ENCODE measurements around the gene PITHD1. TPM values are rescaled to one million over a fixed set of nuclear protein-coding genes. Genes with fewer than 3 reads are reported as not detected.

The PITHD1 gene
- polyA plus RNA-seq, 2 of the 4 experiments (the other 2 are of a cell fraction): 25.4 to 41.0 TPM

- DNase-seq (ENCODE audit: low read depth in 1 of 2, low spot score in 1 of 2): no peak
- Histone ChIP-seq H3K4me3 (no peak overlapping the region), H3K27ac (peak overlapping the region in 1 of 2 experiments; percentile 99; a peak in 1 of 6 replicates), H3K4me1 (peaks cover 25% of the 10 kb centered on the region), H3K9me3 (no peaks in the 10 kb centered on the region), H3K4me2 (no peak overlapping the region)
- POLR2A ChIA-PET: interaction anchor here (1.0 kb wide), 1 partner anchor 20 kb away, joined by 3 read pairs; the partner anchor contains the start of gene PITHD1
- ATAC-seq: no peak
- no peak for FAIRE-seq
- WGBS (ENCODE audit: missing lambda C conversion rate): 94% methylated on average over 15 of the region's 20 CpGs
- CTCF ChIA-PET: interaction anchor here (0.6 to 3.3 kb wide), 9 partner anchors 8 to 594 kb away, joined by 3 to 19 read pairs (median 5); no protein-coding TSS in a partner anchor
- TF ChIP-seq GATA3 (IDR thresholded peaks at IDR 0.05; ENCODE audit: borderline replicate concordance) (no peak), JUN (IDR thresholded peaks at IDR 0.05) (no peak)
Measured at GRCh38 chr1:23797478-23798448, 19.5 kb downstream of the PITHD1 start.

- WGBS (ENCODE audit: missing lambda C conversion rate): 91% methylated on average over 4 of the region's 12 CpGs
- ChIA-PET CTCF (interaction anchor here (0.6 to 3.3 kb wide), 7 partner anchors 11 to 257 kb away, joined by 3 to 19 read pairs (median 5); no protein-coding TSS in a partner anchor), POLR2A (interaction anchor here (4.2 kb wide), 1 partner anchor 8 kb away, joined by 19 read pairs; the partner anchor contains the start of gene LYPLA2)
- Histone ChIP-seq H3K4me3 (peak overlapping the region; percentile 72; the same call in 2 of the 3 replicates), H3K4me2 (peak overlapping the region; percentile 89), H3K4me1 (peaks cover 16% of the 10 kb centered on the region), H3K9me3 (no peaks in the 10 kb centered on the region), H3K27ac (peak overlapping the region; percentile 89 to 99)
- TF ChIP-seq BCL3 (IDR thresholded peaks at IDR 0.05) (no peak), RARB (CRISPR knock-in tag; IDR thresholded peaks at IDR 0.05) (no peak), RCOR1 (IDR thresholded peaks at IDR 0.05; ENCODE audit: low read depth, low read length) (no peak), PHF8 (IDR thresholded peaks at IDR 0.05; ENCODE audit: borderline replicate concordance, low read depth) (no peak), USF2 (IDR thresholded peaks at IDR 0.05) (no peak), PBX3 (IDR thresholded peaks at IDR 0.05) (no peak), FOSL2 (IDR thresholded peaks at IDR 0.05) (no peak), FOSL2 (CRISPR knock-in tag; IDR thresholded peaks at IDR 0.05) (no peak), NPAS2 (CRISPR knock-in tag; IDR thresholded peaks at IDR 0.05; ENCODE audit: borderline replicate concordance) (no peak), TFCP2L1 (CRISPR knock-in tag; IDR thresholded peaks at IDR 0.05) (no peak), BHLHE40 (IDR thresholded peaks at IDR 0.05; ENCODE audit: low read depth, low read length) (no peak), SMC3 (IDR thresholded peaks at IDR 0.05) (no peak), HMGXB4 (CRISPR knock-in tag; IDR thresholded peaks at IDR 0.05; ENCODE audit: borderline replicate concordance) (no peak), HOXA7 (CRISPR knock-in tag; IDR thresholded peaks at IDR 0.05) (no peak)
- no peak for FAIRE-seq
- ATAC-seq: no peak
- peak in 1 of 2 experiments; percentile 31 for DNase-seq (ENCODE audit: low read depth in 1 of 2, low spot score in 1 of 2)
Measured at GRCh38 chr1:23798662-23799142, 20.5 kb downstream of the PITHD1 start.
